ENCODE data around the gene SOCS7.

The SOCS7 gene

DNA sequence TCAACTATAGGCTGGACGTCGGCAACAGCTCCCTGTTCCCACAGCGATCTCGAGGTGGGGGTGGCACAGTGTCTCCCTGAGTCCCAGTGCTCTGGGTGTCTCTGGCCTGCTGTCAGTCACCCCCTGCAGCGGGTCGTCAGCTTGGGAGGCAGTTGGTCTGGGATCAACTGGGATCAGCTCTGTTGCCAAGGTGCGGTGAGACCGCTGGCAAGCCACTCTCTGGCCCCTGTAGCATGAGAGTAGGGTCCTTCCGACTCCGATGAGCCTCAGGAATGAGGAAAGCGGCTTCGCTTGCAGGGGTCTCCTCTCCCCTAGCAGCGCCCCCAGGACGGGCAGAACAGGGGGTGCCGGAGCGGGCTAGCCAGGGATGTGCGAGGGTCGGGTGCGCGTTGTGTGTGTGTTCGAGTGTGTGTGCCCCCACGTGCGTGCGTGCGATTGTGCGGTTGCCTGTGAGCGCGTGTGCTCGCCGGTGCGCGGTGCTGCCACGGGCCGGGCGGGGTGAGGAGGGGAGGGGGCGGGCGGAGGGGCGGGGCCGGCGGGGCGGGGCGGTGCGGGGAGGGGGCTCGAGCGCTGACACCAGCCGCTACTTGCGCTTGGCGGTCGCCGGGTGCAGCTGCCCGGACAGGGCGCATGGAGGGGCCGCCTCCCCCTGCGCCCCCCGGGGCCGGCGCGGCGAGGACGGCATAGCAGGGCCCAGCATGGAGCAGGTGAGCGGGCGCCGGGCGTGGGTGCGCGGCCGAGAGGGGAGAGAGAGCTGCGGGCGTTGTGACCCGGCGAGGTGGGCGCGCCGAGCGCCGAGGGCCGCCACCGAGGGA, 67.3 kb downstream of the SOCS7 start:
- 0 out of 2 replicates have a peak overlapping the region, but pooled peaks have one; percentile 4 for H3K4me3 ChIP-seq (replicated peaks; ENCODE audit: low read depth, low read length)
- TF ChIP-seq, protein P1, sequence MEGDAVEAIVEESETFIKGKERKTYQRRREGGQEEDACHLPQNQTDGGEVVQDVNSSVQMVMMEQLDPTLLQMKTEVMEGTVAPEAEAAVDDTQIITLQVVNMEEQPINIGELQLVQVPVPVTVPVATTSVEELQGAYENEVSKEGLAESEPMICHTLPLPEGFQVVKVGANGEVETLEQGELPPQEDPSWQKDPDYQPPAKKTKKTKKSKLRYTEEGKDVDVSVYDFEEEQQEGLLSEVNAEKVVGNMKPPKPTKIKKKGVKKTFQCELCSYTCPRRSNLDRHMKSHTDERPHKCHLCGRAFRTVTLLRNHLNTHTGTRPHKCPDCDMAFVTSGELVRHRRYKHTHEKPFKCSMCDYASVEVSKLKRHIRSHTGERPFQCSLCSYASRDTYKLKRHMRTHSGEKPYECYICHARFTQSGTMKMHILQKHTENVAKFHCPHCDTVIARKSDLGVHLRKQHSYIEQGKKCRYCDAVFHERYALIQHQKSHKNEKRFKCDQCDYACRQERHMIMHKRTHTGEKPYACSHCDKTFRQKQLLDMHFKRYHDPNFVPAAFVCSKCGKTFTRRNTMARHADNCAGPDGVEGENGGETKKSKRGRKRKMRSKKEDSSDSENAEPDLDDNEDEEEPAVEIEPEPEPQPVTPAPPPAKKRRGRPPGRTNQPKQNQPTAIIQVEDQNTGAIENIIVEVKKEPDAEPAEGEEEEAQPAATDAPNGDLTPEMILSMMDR (IDR thresholded peaks at IDR 0.05; ENCODE audit: low read depth, low read length, missing control alignments) = no peak
- no peak for DNase-seq (ENCODE audit: extremely low read depth, low read depth)

DNA sequence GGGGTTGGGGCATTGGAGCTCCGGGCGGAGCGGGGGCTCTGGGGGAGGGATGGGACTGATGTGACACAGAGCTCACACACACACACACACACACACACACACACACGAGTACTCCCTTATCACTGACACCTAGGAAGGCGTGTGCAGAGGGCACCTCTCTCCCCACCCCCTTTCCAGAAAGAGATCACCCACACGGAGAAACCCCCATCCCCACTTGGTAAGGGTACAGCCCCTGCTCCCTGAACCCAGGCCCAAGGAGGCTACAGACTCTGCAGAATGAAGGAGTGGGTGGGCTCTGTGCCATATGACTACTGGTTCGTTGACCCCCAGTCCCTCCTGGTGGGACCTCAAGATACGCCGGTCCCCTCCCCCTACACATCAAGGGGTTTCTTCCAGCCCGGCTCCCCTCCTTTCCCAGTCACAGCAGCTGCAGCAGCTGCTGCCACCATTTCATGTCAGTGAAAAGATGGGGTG, 67.9 kb downstream of the SOCS7 start:
- 0 out of 2 replicates have a peak overlapping the region, but pooled peaks have one; percentile 4 for H3K4me3 ChIP-seq (replicated peaks; ENCODE audit: low read depth, low read length)
- DNase-seq (ENCODE audit: extremely low read depth, low read depth) = no peak
- TF ChIP-seq, protein P1 (IDR thresholded peaks at IDR 0.05; ENCODE audit: low read depth, low read length, missing control alignments) = no peak

DNA sequence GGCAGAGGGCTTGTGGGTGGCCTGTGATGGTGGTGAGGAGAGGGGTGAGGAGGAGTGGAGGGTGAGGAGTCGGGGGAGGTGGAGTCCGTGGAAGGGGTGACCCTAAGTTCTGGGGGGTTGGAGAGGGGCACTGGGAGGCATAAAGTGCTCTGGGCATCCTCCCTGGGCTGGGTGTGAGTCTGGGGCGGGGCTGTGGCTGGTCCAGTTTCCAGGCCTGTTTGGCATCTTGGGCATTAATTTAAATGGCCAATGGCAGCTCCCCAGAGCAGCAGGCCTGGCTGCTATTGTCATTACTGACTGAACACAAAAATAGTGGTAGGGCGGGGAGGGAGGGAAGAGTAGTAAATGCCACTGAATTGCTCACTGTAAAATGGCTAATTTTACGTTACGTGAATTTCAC, 68.9 kb downstream of the SOCS7 start:
- no peak overlapping the region for H3K4me3 ChIP-seq (replicated peaks; ENCODE audit: low read depth, low read length)
- TF ChIP-seq, protein P1 (IDR thresholded peaks at IDR 0.05; ENCODE audit: low read depth, low read length, missing control alignments) = no peak

DNA sequence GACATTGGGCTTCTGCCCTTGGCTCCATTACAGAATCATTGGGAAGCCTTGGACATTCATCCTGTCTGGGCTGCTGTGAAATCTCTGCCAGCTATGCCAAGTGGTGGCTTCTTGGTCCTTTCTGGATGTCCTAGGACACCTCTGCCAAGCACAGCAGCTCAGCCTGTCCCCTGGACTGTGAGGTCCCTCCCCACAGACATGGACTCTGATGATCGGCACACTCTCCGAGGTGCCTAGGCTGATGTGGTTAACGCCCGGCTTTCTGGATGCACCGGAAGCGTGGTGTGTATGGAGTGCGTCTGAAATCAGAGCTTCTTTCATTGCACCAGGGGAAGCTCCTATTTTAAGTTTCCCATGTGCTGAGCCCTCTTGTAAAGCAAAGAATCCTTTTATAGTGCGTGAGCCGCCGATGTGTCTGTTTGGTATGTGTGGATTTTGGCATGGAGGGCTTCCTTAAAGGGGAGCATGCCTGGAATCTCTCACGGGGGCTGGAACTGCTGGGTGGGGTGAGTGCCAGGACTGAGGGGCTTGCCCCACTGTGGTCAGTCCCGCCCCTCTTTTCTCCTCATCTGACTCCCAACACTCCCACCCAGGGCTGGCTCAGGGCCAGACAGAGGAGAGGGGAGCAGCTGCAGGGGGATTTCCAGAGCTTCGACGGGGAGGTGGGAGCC, 69.7 kb downstream of the SOCS7 start:
- DNase-seq (ENCODE audit: extremely low read depth, low read depth) = no peak
- TF ChIP-seq, protein P1 (IDR thresholded peaks at IDR 0.05; ENCODE audit: low read depth, low read length, missing control alignments) = no peak
- H3K4me3 ChIP-seq (replicated peaks; ENCODE audit: low read depth, low read length) = no peak overlapping the region

More for the DNA sequence above, 68.9 kb downstream of the SOCS7 start:
- no peak for DNase-seq (ENCODE audit: extremely low read depth, low read depth)

DNA sequence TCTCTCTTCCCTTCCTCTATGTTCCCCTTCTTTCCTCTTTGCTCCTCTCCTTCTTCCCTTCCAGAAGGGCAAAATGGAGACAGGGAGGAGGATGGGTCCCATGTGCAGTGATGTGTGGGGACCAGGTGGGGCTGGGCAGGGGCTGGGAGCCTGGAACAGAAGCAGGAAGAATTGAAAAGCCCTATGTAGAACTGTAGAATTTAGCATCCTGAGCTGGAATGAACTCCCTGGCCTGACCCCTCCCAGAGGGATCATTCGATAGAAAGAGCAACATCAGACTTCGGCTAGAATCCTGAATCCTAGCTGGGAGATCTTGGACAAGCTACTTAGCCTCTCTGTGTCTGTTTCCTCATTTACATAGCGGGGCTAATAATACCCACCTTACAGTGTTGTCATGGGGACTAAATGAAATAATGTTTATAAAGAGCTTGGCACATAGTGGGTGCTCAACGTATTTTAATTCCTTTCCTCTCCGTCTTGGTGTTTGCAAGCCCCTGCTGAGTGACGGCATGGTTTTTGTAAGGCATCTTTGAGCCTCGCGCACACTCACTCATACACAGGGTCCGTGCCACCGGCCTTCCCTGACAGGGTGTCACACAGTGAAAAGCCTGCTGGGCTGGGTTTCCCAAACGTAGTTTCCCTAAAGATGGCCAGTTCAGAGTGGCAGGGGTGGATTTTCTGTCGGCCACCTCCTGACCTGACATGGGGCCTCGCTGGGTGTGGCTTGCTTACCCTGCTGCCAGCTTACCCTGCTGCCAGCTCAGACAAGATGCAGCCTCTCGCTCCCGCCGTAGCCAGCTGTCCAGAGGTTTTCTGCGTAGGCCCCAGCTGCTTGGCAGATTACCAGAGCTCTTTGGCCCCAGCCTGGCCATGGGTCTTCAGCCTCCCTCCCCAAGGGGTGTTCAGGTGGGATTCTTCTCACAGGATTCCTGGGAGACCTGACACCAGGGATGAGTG, 70.5 kb downstream of the SOCS7 start:
- TF ChIP-seq, protein P1 (IDR thresholded peaks at IDR 0.05; ENCODE audit: low read depth, low read length, missing control alignments) = no peak
- DNase-seq (ENCODE audit: extremely low read depth, low read depth) = no peak

DNA sequence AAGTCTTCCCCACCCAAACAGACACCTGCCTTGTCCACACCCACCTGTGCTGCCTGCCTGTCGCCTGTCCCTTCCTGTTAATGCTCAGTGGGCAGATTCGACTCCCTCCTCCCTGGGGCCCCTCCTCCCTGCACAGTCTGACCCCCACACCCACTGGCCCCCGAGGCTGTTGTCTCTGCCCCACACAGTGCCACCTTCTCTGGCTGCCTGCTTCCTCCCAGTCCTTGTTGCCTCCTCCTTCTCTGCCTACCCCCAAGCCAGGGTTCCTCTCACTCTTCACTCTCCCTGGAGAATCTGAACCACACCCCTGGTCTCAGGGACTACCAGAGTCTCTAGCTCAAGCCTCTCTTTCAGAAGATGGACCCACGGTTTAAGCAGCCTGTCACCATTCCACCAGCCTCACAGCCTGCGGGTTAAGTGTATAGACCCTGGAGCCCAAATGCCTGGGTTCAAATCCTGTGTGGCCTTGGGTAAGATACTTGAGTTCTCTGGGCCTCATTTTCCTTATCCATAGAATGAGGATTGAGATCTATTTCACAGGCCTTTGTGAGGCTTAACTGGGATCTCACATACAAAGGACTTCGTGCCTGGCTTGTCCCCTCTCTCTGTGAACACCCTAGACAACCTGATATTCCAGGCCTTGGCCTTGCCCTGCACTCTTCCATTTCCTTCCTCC, 72.8 kb downstream of the SOCS7 start:
- TF ChIP-seq, protein P1 (IDR thresholded peaks at IDR 0.05; ENCODE audit: low read depth, low read length, missing control alignments) = no peak
- no peak for DNase-seq (ENCODE audit: extremely low read depth, low read depth)
- no peak overlapping the region for H3K4me3 ChIP-seq (replicated peaks; ENCODE audit: low read depth, low read length)

More for the DNA sequence above, 70.5 kb downstream of the SOCS7 start:
- no peak overlapping the region for H3K4me3 ChIP-seq (replicated peaks; ENCODE audit: low read depth, low read length)
